ENCODE data around the gene SNN.

- TF ChIP-seq CTCF (IDR thresholded peaks at IDR 0.05) (no peak), POLR2A (IDR thresholded peaks at IDR 0.05) (no peak)
Measured at GRCh38 chr16:11670171-11671131, 2.2 kb downstream of the SNN start.

Data from uterus (tissue), 2 donors.